Parathyroid adenoma (tissue), 2 donors: Measurements from ENCODE around the gene LALBA.

Experiments used
- H2AFZ ChIP-seq: fragments of 300-600 bp; sonication (generic); one replicate; pipeline ENCODE4 v1.7.0; 2017; ENCODE audit warnings: antibody characterized with exemption, mild to moderate bottlenecking
- H3K27ac ChIP-seq: fragments of 300-600 bp; sonication (generic); one replicate; pipeline ENCODE4 v1.7.0; 2017
- H3K27me3 ChIP-seq: fragments of 300-600 bp; sonication (generic); one replicate; pipeline ENCODE4 v1.7.0; 2017; ENCODE audit warnings: low read length; ENCODE audit not compliant: control insufficient read depth, insufficient read depth
- H3K36me3 ChIP-seq: fragments of 300-600 bp; sonication (generic); one replicate; pipeline ENCODE4 v1.7.0; 2017; ENCODE audit warnings: low read length; ENCODE audit not compliant: control insufficient read depth, insufficient read depth
- H3K4me1 ChIP-seq: fragments of 300-600 bp; sonication (generic); one replicate; pipeline ENCODE4 v1.7.0; 2017; ENCODE audit warnings: control low read depth
- H3K4me2 ChIP-seq: fragments of 300-600 bp; sonication (generic); one replicate; pipeline ENCODE4 v1.7.0; 2017; ENCODE audit warnings: low read length
- H3K4me3 ChIP-seq: fragments of 300-600 bp; sonication (generic); one replicate; pipeline ENCODE4 v1.7.0; 2017; ENCODE audit warnings: low read depth, low read length
- H3K79me2 ChIP-seq: fragments of 300-600 bp; sonication (generic); one replicate; pipeline ENCODE4 v1.7.0; 2017; ENCODE audit warnings: control low read depth
- H3K9ac ChIP-seq: fragments of 300-600 bp; sonication (generic); one replicate; pipeline ENCODE4 v1.7.0; 2017; ENCODE audit warnings: mild to moderate bottlenecking
- H3K9me3 ChIP-seq: fragments of 300-600 bp; sonication (generic); one replicate; pipeline ENCODE4 v1.7.0; 2017; ENCODE audit warnings: low read length; ENCODE audit not compliant: control insufficient read depth
- CTCF ChIP-seq: fragments of 300-600 bp; sonication (generic); IDR thresholded peaks from one replicate; pipeline ENCODE4 v1.7.0; 2017; ENCODE audit warnings: antibody characterized with exemption, mild to moderate bottlenecking
- donor health status: primary hyperparathyroidism.

Gene LALBA

GRCh38 chr12:48601013-48601756 lies 31.3 kb upstream of the LALBA start:
- Histone ChIP-seq H3K79me2 (no peaks in the 10 kb centered on the region), H3K4me2 (no peak overlapping the region), H3K4me3 (no peak overlapping the region), H3K9me3 (no peaks in the 10 kb centered on the region), H3K27ac (no peak overlapping the region), H3K27me3 (no peaks in the 10 kb centered on the region), H3K4me1 (no peaks in the 10 kb centered on the region), H3K9ac (no peak overlapping the region), H3K36me3 (no peaks in the 10 kb centered on the region), H2AFZ (no peak overlapping the region)
- no peak for TF ChIP-seq CTCF

- Histone ChIP-seq H3K9ac (no peak overlapping the region), H3K27me3 (no peaks in the 10 kb centered on the region), H3K4me1 (no peaks in the 10 kb centered on the region), H3K4me3 (no peak overlapping the region), H3K27ac (no peak overlapping the region), H3K36me3 (no peaks in the 10 kb centered on the region), H3K79me2 (no peaks in the 10 kb centered on the region), H2AFZ (no peak overlapping the region), H3K9me3 (no peaks in the 10 kb centered on the region), H3K4me2 (no peak overlapping the region)
- no peak for TF ChIP-seq CTCF
These were observed 30.7 kb upstream of the LALBA start for GRCh38 chr12:48600552-48600951.

- Histone ChIP-seq H3K9ac (no peak overlapping the region), H3K27me3 (no peaks in the 10 kb centered on the region), H3K36me3 (no peaks in the 10 kb centered on the region), H3K27ac (no peak overlapping the region), H3K9me3 (no peaks in the 10 kb centered on the region), H3K4me1 (no peaks in the 10 kb centered on the region), H3K79me2 (no peaks in the 10 kb centered on the region), H3K4me2 (no peak overlapping the region), H2AFZ (no peak overlapping the region), H3K4me3 (no peak overlapping the region)
- TF ChIP-seq CTCF, result no peak
These were observed 22.8 kb upstream of the LALBA start for GRCh38 chr12:48592591-48593086.

GRCh38 chr12:48586361-48586760 lies 16.5 kb upstream of the LALBA start:
- H3K36me3 ChIP-seq, result no peaks in the 10 kb centered on the region
- H2AFZ ChIP-seq, result no peak overlapping the region
- no peak for TF ChIP-seq CTCF
- no peak overlapping the region for H3K4me2 ChIP-seq
- no peak overlapping the region for H3K4me3 ChIP-seq
- no peak overlapping the region for H3K9ac ChIP-seq
- H3K79me2 ChIP-seq, result no peaks in the 10 kb centered on the region
- H3K27me3 ChIP-seq, result no peaks in the 10 kb centered on the region
- H3K27ac ChIP-seq, result no peak overlapping the region
- H3K9me3 ChIP-seq, result no peaks in the 10 kb centered on the region
- no peaks in the 10 kb centered on the region for H3K4me1 ChIP-seq

GRCh38 chr12:48583728-48584127 lies 13.9 kb upstream of the LALBA start:
- no peaks in the 10 kb centered on the region for H3K9me3 ChIP-seq
- H3K4me2 ChIP-seq, result no peak overlapping the region
- no peaks in the 10 kb centered on the region for H3K4me1 ChIP-seq
- TF ChIP-seq CTCF, result no peak
- H3K27me3 ChIP-seq, result no peaks in the 10 kb centered on the region
- no peaks in the 10 kb centered on the region for H3K79me2 ChIP-seq
- no peak overlapping the region for H3K9ac ChIP-seq
- H3K4me3 ChIP-seq, result no peak overlapping the region
- H3K36me3 ChIP-seq, result no peaks in the 10 kb centered on the region
- no peak overlapping the region for H3K27ac ChIP-seq
- H2AFZ ChIP-seq, result no peak overlapping the region
